Neutrophil (primary cell): ENCODE measurements around the gene ITGAX.
"Not testable (repeated sequence)": the region's sequence is repeated elsewhere in the genome, so short reads cannot be mapped to it uniquely, and the experiment has no call there.

ENCODE experiments used
- H3K27ac ChIP-seq: fragments of 200-600 bp; sonication (generic); 2 replicates; pipeline ENCODE4 v1.5.1; 2016; ENCODE audit warnings: mild to moderate bottlenecking, moderate library complexity
- H3K27me3 ChIP-seq: fragments of 200-600 bp; sonication (generic); 2 replicates; pipeline ENCODE4 v1.6.0; 2016; ENCODE audit warnings: mild to moderate bottlenecking
- H3K36me3 ChIP-seq: fragments of 200-600 bp; sonication (generic); 2 replicates; pipeline ENCODE4 v1.5.1; 2017
- H3K4me1 ChIP-seq, 2 experiments: fragments of 200-600 bp in 1 of 2; sonication (generic) in 1 of 2; 1 replicate in 1 of 2; 2 replicates in 1 of 2; pipeline versions ENCODE4 v1.5.1 to v1.6.1; 2013 to 2016; ENCODE audit warnings: low read depth in 1 of 2, low read length in 1 of 2, mild to moderate bottlenecking in 1 of 2, moderate library complexity in 1 of 2; ENCODE audit not compliant: control insufficient read depth in 1 of 2, insufficient read depth in 1 of 2
- H3K4me3 ChIP-seq, 2 experiments: fragments of 200-600 bp in 1 of 2; sonication (generic) in 1 of 2; 1 replicate in 1 of 2; 2 replicates in 1 of 2; pipeline ENCODE4 v1.5.1; 2013 to 2016; ENCODE audit warnings: low read depth in 1 of 2, low read length in 1 of 2, mild to moderate bottlenecking in 1 of 2, moderate library complexity in 1 of 2
- H3K9me3 ChIP-seq: fragments of 200-600 bp; sonication (generic); 2 replicates; pipeline ENCODE4 v1.5.1; 2016
- CTCF ChIP-seq: fragments of 200-600 bp; sonication (generic); IDR thresholded peaks from 2 replicates; pipeline ENCODE4 v1.5.1; 2016; ENCODE audit warnings: antibody characterized with exemption

Gene ITGAX

DNA sequence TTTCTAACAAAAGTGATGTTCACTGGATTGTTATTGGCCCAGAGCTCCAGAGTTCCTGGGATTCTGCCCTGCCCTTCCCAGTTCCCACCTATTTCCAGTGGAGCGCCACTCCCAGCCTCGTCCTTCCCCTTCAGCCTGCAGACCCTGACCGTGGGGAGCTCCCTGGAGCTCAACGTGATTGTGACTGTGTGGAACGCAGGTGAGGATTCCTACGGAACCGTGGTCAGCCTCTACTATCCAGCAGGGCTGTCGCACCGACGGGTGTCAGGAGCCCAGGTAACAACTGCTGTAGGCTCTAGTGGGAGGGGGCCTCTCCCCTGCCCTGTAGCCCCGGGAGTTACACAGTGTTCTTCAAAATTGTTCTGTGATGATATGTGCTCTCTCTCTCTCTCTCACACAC lies 61.4 kb downstream of the ITGAX start:
- Histone ChIP-seq H3K4me3 (no peak overlapping the region), H3K27me3 (peaks cover 9% of the 10 kb centered on the region), H3K9me3 (no peaks in the 10 kb centered on the region), H3K27ac (no peak overlapping the region), H3K36me3 (no peaks in the 10 kb centered on the region), H3K4me1 (no peaks in the 10 kb centered on the region)
- TF ChIP-seq CTCF, result no peak

DNA sequence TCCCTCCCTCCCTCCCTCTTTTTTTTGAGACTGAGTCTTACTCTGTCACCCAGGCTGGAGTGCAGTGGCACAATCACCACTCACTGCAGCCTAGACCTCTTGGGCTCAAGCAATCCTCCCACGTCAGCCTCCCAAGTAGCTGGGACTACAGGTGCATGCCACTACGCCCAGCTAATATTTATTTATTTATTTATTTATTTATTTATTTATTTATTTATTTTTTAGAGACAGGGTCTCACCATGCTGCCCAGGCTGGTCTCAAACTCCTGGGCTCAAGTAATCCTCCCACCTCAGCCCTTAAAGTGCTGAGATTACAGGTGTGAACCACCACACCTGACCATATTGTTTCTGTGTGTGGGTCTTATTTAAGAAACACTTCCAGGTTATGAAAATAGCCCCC lies 62.1 kb downstream of the ITGAX start:
- not testable (repeated sequence) for H3K27ac ChIP-seq, H3K4me3 ChIP-seq

DNA sequence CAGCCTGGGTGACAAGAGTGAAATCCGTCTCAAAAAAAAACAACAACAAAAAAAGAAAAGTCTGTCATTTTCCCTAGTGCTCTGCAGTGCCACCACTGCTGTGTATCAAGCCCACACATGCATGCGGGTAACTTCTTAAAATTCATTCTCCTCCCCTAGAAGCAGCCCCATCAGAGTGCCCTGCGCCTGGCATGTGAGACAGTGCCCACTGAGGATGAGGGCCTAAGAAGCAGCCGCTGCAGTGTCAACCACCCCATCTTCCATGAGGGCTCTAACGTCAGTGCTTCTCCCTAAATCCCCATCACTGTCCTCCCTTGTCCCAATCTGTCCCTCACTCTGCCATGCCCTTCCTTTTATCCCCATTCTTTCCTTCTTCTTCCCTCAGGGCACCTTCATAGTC lies 62.9 kb downstream of the ITGAX start:
- Histone ChIP-seq H3K4me1 (no peaks in the 10 kb centered on the region), H3K36me3 (no peaks in the 10 kb centered on the region), H3K9me3 (no peaks in the 10 kb centered on the region), H3K27ac (no peak overlapping the region), H3K4me3 (no peak overlapping the region), H3K27me3 (peaks cover 5% of the 10 kb centered on the region)
- no peak for TF ChIP-seq CTCF

More for the DNA sequence above, 62.1 kb downstream of the ITGAX start:
- H3K4me1 ChIP-seq, H3K36me3 ChIP-seq, H3K9me3 ChIP-seq, H3K27me3 ChIP-seq: not testable (repeated sequence)

DNA sequence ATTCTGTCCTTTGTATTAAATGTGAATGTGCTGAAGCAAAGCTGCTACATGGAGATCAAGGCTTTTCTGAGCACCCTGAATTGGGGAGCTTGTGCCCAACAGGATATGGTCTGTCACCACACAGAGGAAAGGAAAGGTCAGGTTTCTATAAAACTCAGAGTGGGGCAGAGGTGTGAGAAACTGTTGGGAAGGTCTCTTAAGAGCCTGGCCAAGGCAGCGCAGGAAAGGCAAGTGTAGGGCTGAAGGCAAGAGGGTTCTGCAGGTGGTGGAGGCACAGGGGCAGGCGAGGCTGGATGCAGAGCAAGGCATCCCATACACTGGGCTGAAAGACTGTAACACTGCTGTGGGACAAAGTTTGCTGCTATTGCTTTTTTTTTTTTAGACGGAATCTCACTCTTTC lies 65.1 kb downstream of the ITGAX start:
- Histone ChIP-seq H3K9me3 (no peaks in the 10 kb centered on the region), H3K27ac (no peak overlapping the region), H3K27me3 (no peaks in the 10 kb centered on the region), H3K4me1 (no peaks in the 10 kb centered on the region), H3K36me3 (no peaks in the 10 kb centered on the region), H3K4me3 (no peak overlapping the region)
- TF ChIP-seq CTCF, result no peak

GRCh38 chr16:31421587-31421986 lies 66.6 kb downstream of the ITGAX start:
- H3K9me3 ChIP-seq, result no peaks in the 10 kb centered on the region
- no peaks in the 10 kb centered on the region for H3K36me3 ChIP-seq
- H3K4me1 ChIP-seq, result no peaks in the 10 kb centered on the region
- H3K4me3 ChIP-seq, result no peak overlapping the region
- H3K27me3 ChIP-seq, result no peaks in the 10 kb centered on the region
- no peak overlapping the region for H3K27ac ChIP-seq
- no peak for TF ChIP-seq CTCF

GRCh38 chr16:31423241-31423640 lies 68.3 kb downstream of the ITGAX start:
- Histone ChIP-seq H3K4me1 (peaks cover 0 to 5% of the 10 kb centered on the region in 2 experiments), H3K27ac (no peak overlapping the region), H3K36me3 (no peaks in the 10 kb centered on the region), H3K9me3 (no peaks in the 10 kb centered on the region), H3K4me3 (no peak overlapping the region), H3K27me3 (peaks cover 3% of the 10 kb centered on the region)
- no peak for TF ChIP-seq CTCF
